ENCODE measurements around the gene ADRB2.
A peak's percentile ranks its signal among the peaks of the same experiment; 100 is the strongest.

Gene ADRB2

DNA sequence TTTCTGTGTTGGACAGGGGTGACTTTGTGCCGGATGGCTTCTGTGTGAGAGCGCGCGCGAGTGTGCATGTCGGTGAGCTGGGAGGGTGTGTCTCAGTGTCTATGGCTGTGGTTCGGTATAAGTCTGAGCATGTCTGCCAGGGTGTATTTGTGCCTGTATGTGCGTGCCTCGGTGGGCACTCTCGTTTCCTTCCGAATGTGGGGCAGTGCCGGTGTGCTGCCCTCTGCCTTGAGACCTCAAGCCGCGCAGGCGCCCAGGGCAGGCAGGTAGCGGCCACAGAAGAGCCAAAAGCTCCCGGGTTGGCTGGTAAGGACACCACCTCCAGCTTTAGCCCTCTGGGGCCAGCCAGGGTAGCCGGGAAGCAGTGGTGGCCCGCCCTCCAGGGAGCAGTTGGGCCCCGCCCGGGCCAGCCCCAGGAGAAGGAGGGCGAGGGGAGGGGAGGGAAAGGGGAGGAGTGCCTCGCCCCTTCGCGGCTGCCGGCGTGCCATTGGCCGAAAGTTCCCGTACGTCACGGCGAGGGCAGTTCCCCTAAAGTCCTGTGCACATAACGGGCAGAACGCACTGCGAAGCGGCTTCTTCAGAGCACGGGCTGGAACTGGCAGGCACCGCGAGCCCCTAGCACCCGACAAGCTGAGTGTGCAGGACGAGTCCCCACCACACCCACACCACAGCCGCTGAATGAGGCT is at the start of gene ADRB2:
TSS of gene ADRB2 (plus strand) at position 559 of the 686 bp plus-strand sequence. CDS start 221 bp downstream, outside the sequence.
- peak; percentile 98 for DNase-seq

DNA sequence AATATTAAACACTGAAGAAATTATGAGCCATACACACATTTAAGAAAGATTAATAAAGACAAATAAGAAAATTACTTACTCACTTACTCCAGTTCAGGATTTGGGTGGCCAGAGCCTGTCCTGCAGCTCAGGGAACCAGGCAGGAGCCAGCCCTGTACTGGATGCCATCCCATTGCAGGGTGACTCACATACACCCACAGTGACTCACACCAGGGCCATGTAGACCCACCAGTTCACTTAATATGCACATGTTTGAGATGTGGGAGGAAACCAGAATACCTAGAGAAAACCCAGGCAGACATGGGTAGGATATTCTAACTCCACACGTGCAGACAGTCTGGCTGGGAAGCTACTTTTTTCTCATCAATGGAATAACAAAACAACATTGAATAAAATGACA is 49.6 kb upstream of the ADRB2 start:
- DNase-seq, result peak; percentile 78 to 83 (median 82)

DNA sequence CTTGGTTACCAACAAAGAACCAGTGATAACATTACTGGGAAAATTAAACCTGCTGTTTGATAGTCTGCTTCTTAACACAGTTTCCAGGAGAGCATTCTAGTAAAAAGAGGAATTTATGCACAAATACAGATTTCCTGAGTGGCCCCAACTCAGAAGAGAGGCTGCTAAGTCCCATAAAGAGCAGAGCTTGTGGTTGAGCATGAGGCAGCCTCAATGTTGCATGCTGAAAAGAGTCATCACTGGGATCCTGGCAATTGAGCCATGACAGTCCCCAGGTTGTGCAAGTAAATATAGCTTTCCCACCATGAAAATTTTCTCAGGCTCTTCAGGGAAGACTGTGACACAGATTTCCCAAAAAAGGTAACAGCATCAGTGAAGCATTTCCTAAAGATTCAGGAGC is 47.5 kb upstream of the ADRB2 start:
- peak; percentile 44 to 68 (median 52) for DNase-seq

DNA sequence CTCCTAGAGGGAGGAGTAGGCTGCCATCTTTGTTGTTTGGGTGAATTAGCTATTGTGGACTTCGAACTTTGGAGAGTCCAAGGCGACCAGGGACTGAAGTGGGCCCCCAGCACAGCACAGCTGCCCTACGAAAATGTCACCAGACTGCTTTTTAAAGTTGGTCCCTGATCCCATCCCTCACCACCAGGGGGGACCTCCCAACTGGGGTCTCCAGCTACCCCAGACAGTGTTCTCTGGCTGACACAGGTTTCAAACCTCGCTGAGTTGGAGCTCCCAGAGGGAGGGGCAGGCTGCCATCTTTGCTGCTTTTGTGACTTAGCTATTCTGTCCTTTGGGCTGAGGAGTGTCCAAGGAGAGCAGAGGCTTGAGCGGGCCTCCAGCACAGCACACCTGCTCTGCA is 45.7 kb upstream of the ADRB2 start:
- DNase-seq, result no peak

DNA sequence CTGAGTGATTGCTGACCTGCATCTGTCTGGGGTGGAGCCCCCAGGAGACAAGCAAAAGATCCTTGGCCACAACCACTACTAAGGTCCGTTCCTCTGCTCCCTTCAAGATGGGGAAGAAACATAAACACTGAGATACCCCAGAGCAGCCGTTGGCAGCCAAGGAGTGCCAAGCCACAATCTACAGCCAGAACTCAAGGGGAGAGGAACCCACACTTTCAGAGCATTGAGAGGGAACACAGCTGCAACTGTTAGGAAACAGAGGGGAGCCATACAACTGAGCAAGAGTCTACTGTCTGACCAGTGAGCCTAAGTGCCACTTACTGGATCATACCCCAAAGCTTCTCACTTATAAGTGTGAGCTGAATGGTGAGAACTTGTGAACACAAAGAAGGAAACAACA is 44.6 kb upstream of the ADRB2 start:
- no peak for DNase-seq

DNA sequence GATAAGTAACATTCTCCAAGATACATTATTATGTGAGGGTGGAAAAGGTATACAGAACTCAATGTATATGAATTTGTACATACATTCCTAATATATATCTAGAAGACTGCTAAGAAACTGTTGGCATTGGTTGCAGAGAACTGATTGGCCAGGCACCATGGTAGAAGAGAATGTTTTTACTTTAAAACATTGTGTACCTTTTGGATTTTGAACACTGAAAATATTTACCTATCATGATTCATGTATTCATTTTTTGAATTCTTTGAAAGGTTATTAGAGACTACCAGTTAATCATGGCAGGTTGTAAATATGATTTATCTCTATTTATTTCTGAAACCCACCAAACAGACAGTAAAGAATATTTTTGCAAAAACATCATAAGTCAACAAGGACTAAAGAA is 41.2 kb upstream of the ADRB2 start:
- no peak for DNase-seq

DNA sequence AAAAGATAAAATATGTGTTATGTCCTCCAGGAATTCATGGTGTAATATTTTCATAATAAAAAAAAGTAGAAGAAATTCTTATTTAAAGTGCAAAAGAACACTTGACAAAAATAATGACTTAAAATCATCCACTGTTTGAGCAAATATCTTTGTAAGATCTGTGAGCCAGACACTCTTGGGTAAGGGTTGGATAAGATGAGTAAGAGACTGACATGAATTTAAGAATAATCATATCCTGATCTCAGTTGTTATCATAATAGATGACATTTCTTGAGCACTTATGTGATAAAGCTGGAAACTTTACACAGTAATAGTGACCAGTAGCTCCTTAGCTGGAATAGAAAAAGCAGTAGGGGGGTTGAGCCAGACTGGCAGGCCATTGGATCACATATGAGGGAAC is 40.0 kb upstream of the ADRB2 start:
- DNase-seq, result no peak

DNA sequence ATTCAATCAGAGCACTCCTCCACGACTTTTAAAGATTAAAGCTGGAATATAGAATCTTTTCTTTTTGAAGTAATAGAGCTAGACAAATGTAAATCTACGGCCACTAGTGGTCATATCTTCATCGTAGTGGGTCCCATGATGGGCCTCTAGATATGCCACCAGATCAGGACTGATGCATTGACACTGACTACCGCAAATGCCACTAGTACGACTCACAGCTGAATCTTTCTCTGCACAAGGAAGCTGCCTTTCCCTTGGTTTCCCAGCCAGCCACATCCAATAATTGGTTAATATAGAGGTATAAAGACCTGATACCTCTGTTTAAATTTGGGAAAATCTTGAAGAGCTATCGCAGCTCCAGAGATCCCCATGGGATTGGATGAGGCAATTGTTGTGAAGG is 37.8 kb upstream of the ADRB2 start:
- no peak for DNase-seq

DNA sequence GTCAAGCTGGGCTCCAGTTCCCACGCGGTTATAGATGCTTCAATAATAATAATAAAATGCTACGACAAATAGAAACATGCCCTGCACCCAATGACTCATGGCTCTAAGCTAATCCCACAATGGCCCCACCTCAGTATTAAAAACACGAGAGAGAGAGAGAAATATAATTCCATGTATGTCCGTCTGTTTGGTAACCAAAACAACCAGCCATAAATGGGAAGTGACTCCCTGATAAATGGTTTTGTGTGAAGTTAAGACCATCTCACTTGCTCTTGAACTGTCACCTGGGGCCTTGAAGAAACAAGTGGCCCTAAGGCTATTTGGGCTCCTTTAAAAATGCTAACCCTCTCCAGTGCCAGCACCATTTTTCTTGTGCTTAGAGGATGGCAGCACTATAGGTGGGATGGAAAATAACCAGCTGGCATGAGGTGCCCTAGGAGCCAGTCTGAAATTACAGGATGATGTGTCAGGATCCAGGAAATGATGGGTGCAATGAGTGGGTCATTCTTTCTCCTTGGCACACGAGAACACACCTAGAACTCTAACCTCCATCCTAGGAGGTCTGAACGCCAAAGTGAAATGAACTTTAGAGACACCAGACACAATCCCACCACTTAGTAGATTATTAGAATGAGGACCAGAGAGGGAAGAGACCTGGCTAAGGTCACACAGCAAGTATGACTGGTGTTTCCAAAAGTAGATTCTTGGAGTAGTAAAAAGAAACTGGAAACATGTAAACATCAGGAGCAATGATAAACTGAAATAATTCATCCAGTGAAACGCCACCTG is 35.7 kb upstream of the ADRB2 start:
- DNase-seq, result peak in 1 of 3 donors; percentile 45

DNA sequence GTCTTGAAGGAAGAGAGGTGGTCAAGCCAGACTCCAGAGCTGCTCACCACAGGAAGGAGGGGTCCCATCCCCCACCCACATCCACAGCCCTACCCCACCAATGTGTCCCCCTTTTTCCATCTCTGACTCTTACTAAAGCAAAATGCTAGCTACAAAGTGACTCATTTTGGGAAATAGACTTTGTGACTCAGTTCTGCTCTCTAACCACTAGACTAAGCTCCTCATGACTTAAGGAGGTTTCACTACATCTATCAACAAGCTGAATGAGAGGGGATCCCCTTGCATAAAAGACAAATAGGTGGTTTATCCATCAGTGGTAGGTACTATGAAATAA is 35.1 kb upstream of the ADRB2 start:
- DNase-seq, result peak; percentile 82 to 98 (median 94)

DNA sequence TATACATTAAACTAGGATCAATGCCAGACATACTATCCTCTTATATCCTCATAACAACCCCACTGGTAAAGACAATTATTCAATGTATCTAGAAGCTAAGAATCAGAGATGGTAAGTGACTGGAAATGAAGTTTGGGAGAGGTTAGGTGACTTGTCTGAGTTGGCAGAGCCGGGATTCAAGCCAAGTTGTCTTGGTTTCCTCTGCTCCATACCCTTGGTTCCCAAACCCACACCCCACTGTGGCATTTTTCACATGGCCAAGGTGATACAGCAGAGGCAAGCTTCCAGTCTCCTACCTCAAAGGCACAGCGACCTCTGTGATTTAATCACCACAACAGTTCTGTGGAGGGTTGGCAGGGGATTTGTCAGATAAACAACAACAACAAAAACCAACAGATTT is 34.7 kb upstream of the ADRB2 start:
- DNase-seq, result no peak

DNA sequence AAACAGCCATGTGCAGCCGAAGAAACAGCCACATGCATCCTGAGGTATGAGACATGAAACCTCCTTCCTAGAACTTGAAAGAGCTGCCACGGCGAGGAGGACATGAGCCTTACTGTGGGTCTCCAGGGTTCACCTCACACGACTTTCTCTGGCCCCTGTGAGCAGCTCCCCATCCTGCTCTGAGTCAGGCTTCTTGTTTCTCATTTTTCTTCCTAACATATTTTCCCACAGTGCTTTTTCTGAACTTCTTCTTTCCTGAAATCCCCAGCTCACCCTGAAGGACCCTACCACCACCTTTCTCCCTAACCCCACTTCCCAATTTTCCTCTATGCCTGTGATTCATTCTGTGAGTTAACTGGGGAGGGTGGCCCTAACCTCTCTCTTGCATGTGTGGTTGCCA is 33.7 kb upstream of the ADRB2 start:
- DNase-seq, result peak; percentile 84 to 95 (median 89)

DNA sequence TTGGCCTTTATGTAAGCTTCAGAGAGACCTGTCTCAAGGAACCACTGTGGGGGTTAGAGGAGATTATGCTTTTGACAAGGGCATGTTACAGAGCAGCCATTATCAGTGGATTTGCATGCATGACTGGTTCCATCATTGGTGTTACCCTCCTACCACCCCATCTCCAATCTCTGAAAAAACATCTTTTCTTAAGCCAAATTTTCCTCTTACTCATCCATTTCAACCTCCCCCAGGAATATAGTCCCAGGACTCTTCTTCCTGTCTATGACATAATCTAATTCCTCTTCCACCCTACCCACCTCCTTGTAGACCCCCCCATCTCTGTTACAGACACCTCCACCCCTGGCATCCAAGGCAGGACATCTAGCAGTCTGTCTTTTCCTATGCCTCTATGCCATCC is 33.1 kb upstream of the ADRB2 start:
- peak; percentile 51 to 73 (median 58) for DNase-seq

DNA sequence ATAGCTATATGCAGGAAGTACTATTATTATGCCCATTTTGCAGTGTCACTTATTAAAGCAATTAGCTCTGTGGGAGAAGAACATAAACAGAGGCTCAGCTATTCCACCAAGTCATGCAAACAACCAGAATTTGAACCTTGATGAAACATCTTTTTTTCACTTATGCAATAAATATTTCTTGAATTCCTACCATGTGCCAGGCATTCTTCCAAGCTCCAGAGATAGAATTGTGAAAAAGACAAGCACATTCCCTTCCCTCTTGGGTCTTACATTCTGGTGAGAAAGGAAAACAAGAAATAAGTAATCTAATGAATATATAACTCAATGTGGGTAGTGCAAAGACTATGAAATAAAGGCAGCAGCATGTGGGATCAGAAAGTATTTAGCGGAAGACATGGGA is 32.1 kb upstream of the ADRB2 start:
- no peak for DNase-seq

DNA sequence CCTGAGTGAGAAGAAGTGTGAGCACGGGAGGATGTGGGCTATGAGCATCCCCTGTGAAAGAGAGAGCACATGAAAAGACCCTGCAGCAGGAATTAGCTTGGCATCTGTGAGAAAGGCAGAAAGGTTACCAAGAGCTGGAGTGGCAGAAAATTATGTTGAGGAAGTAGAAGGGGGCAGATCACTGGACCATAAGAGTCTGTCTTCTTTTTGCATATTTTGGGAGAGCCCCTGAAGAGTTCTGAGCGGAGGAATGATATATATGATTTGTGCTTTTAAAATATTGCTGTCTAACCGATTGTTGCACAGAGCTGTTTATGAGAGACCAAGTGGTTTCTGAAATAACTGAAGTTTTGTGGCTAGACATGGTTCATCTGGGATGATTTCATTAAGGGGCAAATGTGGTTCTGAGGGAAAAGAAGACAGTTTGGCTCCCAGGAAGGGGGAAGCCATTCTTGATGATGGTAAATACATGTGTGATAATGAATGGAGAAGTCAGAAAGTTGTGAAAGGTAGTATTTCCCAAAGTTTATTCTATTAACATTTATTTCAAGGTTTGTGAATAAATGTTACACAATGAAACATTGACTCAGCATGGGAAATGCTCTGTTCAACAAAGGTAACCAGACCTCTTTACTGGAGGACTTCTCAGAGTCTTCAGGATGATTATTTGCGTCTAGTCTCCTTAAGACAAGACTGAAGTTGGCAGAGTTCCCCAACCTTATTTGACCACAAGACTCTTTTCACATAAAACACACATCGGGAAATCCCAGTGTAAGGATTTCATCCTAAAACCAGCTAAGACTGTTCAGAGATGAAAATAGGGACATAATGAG is 31.5 kb upstream of the ADRB2 start:
- peak; percentile 79 to 95 (median 88) for DNase-seq

DNA sequence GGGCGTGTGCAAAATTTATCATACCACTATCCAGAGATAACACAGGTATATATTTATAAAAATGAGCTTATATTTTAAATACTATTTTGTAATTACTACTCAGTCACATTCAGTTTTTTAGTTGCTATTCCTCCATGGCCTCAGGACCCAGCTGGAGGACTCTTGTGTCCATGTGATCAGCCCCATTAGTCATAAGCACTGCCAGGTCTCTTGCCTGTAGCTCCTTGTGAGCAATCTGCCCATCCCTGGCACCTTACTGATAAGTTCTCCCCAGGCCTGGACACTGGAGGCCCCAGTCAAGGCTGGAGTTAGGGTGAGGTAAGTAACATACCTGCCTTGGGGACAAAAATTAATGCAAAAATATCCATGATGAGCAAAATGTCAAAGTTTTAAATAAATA is 29.5 kb upstream of the ADRB2 start:
- peak in 1 of 3 donors; percentile 47 for DNase-seq

DNA sequence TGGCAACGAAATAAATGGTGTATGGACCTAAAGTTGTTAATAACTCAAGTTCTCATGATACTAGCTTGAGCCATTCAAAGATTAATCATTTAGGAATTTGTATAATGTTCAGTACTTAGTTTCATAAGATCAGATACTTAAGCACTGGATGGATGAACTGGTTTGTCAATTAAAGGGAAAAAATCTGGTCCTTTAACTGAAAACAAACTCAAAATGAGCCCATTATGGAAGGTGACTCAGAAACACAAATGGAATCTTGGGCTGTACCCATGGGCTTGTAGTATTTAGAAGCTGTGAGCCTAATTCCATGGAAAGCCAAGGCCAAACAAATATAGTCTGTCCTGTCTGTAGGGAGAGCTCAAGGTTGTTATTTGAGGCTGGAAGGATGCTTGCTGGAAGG is 27.6 kb upstream of the ADRB2 start:
- no peak for DNase-seq

DNA sequence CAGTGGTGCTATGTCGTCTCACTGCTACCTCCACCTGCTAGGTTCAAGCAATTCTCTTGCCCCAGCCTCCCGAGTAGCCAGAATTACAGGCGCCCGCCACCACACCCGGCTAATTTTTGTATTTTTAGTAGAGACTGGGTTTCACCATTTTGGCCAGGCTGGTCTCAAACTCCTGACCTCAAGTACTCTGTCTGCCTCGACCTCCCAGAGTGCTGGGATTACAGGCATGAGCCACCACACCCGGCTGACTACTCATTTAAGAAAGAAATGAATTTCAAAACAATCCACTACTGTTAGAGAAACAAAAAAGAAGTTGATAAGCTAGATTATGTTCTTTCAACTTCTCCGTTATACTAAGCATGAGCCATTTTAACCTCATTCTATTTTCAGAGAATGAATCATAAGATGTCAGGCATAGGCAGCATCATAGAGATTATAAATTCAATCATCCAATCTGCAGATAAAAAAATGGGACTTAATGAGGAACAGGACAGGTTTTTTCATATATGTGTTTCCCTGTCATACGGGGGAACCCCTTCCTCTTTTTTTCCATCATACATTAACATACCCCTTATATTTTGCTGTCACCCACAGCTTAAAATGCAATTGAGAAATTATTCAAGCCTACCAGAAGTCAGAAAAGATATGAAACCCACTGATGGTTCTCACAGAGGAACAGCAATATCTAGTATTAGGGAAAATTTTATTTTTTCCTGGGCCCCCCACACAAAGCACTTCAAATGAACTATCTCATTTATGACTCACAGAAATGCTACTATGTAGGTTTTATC is 26.5 kb upstream of the ADRB2 start:
- peak in 2 of 3 donors; percentile 70 to 85 for DNase-seq

DNA sequence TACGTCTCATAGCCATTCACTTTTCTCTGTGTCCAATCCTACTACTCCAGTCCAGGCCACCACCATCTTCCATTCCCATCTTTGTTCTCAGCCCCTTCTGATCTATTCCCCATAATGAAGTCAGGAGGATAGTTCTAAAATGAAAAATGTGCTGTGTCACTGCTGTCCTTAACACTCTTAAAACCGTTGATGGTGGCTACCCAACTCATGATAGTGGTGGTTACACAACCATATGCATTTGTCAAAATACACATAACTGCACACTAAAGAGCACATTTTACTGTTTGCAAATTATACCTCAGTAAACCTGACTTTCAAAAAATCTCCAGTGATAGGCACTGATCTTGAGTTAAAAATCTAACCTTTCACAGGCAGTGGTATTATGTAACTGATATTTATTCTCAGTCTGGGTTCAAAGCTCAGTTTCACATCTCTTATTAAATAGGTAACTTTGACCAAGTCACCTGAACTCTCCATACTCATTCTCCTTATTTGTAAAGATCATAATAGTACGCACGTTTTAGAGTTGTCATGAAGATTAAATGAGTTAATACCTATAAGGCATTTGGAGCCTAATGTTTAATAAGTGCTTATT is 24.6 kb upstream of the ADRB2 start:
- no peak for DNase-seq

DNA sequence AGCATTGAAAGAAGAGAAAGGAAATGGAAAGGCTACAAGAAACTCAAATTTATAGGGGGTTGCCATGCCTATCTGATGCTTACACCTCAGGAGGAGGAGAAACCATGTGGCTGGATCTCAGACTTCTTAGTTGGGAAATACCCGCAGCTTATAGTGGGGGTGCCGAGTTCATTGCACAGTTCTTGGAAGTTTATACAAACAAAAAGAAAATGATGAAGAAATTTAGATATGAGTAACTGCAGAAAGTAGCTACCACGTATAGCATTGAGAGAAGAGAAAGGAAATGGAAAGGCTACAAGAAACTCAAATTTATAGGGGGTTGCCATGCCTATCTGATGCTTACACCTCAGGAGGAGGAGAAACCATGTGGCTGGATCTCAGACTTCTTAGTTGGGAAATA is 23.0 kb upstream of the ADRB2 start:
- peak in 2 of 3 donors; percentile 41 to 82 for DNase-seq

DNA sequence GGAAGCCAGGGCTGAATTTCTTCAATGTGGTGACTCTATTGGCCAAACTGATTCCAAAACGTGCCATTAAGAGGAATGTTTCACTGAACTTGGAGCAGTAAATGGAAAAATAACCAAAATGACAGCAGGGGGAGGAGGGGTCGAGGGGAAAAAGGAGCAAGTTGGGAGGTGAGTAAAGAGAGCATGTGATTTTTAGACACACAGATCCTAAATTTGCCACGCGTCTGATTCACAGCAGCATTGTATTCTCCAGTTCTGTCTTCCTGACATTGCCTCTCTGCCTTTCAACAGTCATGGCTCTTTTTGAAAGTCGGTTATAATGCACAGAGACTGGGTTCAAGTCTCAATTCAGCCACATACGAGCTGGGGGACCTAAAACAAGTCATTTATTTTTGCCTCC is 22.0 kb upstream of the ADRB2 start:
- DNase-seq, result peak in 1 of 3 donors; percentile 64
